AG10803 (cell line): ENCODE measurements around the gene SLC15A5.
A peak's percentile ranks its signal among the peaks of the same experiment; 100 is the strongest.

ENCODE experiments used
- DNase-seq: peaks from one replicate; pipeline ENCODE4 v3.0.0; 2010; ENCODE audit warnings: low read depth
- H3K4me3 ChIP-seq: 2 replicates; pipeline ENCODE4 v1.5.1; 2011; ENCODE audit warnings: mild to moderate bottlenecking, low read length, control low read depth
- CTCF ChIP-seq: conservative IDR thresholded peaks from 2 replicates; pipeline ENCODE4 v1.5.1; 2011; ENCODE audit warnings: mild to moderate bottlenecking, low read length, control low read depth, inconsistent platforms

Gene SLC15A5

GRCh38 chr12:16189849-16190248, 87.6 kb downstream of the SLC15A5 start:
- DNase-seq: peak; percentile 16
- TF ChIP-seq CTCF: peak; percentile 34
- H3K4me3 ChIP-seq: no peak overlapping the region

- DNase-seq: no peak
- no peak overlapping the region for H3K4me3 ChIP-seq
- TF ChIP-seq CTCF: no peak
These were observed 89.8 kb downstream of the SLC15A5 start for GRCh38 chr12:16187660-16188059.

- no peak overlapping the region for H3K4me3 ChIP-seq
- no peak for TF ChIP-seq CTCF
- no peak for DNase-seq
These were observed 92.8 kb downstream of the SLC15A5 start for GRCh38 chr12:16184681-16185080.

GRCh38 chr12:16183541-16183940, 93.9 kb downstream of the SLC15A5 start:
- no peak overlapping the region for H3K4me3 ChIP-seq
- DNase-seq: no peak
- no peak for TF ChIP-seq CTCF

- no peak for DNase-seq
- no peak overlapping the region for H3K4me3 ChIP-seq
- no peak for TF ChIP-seq CTCF
These were observed 101.6 kb downstream of the SLC15A5 start for GRCh38 chr12:16175840-16176239.

- H3K4me3 ChIP-seq: no peak overlapping the region
- DNase-seq: no peak
- no peak for TF ChIP-seq CTCF
These were observed 103.2 kb downstream of the SLC15A5 start for GRCh38 chr12:16174282-16174681.

GRCh38 chr12:16171348-16171747, 106.1 kb downstream of the SLC15A5 start:
- TF ChIP-seq CTCF: no peak
- no peak overlapping the region for H3K4me3 ChIP-seq
- DNase-seq: no peak
